Stimulated activated CD8-positive, alpha-beta memory T cell treated with anti-CD3 and anti-CD28 coated beads, Interleukin-15, amount 100 ng/mL, for 24 hours (primary cell): ENCODE measurements around the gene NOX5.
A peak's percentile ranks its signal among the peaks of the same experiment; 100 is the strongest.
"Not testable (repeated sequence)": the region's sequence is repeated elsewhere in the genome, so short reads cannot be mapped to it uniquely, and the experiment has no call there.

Source experiments
- DNase-seq: peaks from one replicate; pipeline ENCODE4 v3.0.0-alpha.2; 2020; ENCODE audit warnings: low read depth

NOX5 gene

DNA sequence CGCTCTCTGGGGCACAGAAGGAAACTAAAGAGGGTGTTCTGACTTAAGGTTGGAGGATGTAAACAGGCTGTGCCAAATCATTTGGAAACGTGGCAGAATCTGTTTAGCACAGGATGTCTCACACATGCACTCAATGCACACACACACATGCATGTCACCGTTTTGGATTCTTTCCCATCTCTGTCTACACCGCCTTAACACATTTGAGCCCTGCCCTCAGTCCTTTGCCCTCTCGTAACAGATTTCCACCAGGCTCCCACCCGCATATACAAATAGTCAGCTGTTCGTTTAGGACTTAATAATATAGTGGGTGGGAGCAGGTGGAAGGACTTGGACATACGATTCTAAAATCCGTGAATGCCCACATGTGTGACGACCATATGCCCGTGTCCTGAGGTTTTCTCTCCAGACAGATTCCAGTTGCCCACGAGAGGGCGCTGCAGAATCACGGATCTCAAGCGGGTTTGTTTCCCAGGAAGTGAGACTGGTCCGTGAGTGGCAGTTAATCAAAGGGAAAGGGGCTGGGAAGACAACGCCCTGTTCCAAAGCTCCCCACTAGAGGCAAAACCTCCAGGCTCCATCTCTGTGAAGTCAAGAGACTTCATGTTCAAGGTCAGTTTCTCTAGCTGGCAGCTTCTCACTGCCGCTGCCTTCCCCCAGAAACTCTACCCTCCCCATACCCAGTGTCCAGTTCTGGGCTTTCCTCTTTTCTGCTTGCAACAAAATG lies 44.5 kb downstream of the NOX5 start:
- peak; percentile 36 for DNase-seq

DNA sequence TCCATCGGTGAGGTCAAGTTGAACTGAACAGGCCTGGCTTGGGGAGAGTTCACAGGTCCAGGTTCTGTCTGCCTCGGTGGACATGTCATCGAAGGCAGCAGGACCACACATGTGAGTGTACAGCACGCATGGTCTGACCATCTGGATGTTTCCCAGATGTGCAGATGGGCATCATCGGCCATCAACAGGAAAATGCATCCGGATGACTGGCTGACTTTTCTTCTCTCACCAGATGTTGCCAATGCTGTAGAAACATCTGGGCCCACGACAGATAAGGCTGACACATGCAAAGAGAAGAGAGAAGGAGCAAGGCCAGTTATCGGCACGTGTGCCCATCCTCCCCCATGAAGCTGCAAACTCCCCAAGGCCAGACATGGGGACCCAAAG lies 45.1 kb downstream of the NOX5 start:
- no peak for DNase-seq

DNA sequence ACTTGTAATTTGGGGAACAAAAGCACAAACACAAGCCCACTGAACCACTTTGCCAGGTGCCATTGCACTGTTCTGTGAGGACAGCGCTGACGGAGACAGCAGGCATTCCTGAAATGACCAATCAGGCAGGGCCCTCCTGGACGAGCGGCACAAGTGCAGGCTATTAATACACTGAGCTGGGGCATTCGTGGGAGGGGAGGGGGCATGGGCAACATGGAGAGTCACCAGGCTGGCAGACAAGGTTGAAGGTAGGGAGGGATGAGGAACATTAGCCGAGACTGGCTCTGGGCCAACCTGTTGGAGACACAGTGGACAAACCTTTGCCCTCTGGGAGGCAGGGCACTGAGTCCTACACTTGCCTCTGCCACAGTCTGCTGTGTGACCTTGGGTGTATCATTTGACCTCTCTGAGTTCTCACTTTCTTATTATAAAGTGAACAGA lies 45.6 kb downstream of the NOX5 start:
- no peak for DNase-seq

DNA sequence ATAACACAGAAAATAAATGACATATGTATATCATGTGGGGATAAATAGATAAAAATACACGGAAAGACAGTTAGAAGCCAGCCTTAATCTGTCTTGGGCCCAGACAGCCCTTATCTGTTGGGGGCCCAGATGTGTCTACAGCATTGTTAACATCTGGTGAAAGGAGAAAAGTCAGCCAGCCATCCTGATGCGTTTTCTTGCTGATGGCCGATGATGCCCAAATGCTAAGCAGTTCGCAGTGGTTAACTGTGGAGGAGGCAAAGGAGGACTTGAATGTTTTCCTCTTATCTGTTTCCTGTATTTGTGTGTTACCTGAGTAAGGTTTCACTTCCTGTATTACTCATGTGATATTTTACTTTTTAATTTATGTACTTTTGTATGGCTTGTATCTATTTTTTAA lies 46.2 kb downstream of the NOX5 start:
- DNase-seq: no peak

DNA sequence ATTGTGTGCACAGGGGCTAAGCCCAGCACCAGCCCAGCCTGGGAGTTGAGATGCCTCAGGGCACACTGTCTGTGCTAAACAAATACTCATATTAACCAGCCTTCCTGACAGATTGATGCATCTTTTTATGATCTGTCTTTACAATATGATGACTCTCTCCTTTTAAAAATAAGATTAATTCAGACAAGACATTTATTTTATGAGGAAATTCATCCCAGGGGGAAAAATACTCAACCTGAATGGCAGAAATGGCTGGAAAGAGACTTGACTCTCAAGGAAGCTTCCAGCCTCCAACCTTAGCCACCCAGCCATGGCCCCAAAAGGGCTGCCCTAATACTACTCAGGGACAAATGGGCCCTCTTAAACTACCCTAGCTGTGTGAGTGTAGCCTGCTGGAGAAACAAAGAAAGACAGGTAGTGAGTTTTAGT lies 46.9 kb downstream of the NOX5 start:
- no peak for DNase-seq

DNA sequence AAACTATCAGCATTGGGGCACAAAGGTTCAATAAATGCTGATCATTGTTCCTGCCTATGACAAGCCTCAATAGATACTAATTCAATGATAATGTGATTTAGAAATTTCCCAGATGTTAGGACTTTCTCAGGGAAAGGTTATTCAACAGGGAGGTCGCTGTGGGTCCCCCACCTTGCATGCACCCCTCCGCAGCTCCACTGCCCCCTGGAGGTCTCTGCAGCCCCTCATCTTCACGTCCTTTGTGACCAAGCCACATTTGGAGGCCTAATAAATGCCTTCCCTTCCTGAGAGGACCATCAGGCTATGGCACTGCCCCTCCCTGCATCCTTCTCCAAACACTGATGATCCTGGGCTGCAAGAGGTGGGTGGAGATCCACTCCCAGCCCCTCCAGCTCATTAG lies 50.2 kb downstream of the NOX5 start:
- no peak for DNase-seq

DNA sequence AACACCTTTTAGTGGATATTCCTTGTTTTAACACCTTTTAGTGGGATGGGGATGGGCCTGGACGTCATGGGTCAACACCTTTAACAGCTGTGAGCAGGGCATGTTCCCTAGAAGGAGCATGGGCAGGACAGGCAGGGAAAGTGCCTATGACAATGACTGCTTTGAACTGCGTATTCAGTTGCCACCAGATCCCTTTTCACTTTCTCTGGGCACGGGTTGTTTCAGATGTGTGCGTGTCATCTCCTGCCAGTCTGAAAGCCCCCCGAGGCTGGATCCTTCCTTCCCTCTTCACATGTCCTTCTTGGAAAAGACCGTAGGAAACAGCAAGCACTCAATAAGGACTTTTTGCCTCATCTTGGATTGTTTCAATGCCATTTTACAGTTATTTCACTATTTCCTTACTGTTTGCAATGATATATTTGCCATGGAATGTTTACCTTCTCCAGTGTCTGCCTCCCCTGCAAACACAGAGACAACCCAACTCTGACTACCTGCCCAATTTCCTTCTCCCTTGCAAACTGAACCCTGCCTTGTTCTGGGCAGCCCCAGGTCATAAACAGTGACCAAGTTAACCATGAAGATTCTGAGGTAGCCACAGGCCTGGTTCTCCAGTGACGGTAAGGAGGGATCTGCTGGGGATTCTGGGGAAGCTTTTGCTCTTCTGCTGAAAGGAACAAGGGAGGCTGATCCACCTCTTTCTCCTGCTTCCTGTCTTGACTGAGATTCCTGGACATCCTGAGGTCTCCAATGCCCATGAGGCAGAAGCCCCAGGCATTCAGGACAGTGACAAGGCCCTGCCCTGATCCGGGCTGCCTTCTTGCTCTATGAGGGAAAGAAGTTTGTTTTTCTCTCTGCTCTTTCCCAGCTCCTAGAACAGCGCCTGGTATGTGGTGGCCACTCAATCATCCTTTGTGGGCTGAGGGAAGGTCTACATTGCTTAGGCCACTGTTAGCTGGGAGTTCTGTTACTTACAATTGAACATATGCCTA lies 51.8 kb downstream of the NOX5 start:
- DNase-seq: no peak

DNA sequence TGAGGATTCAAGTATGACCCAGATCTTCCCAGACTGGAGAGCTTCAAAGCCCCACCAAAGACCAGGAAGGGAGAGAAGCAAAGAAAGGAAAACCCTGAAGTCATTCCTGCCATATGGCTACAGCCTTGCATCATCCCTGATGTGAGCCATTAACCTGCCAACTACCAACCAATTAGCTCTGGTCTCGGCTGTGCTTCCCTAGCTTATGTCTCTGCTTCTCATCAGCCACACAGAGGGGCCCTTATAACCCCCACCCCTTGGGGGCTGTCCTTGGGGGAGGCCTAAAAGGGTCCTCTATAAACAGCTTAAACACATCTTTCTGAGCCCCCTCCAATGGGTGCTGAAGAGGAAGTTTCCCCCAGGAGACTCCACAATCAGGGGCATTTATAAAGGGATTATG lies 52.8 kb downstream of the NOX5 start:
- no peak for DNase-seq

DNA sequence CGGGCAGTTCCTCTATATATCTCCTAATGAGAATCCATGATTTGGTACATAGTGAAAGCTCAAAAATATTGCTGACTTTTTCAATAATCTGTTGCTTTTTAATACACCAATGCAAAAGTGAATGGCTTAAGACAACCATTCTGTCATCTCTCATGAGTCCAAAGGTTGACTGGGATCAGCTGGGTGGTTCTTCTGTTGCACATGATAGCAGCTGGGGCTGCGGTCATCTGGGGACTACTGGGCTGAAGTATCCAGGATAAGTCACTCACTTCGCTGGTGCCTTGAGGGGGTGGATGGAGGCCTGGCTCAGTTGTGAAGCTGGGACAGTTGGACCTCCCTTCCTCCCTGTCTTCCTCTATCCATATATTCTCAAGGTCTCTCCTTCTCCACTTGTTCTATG lies 53.7 kb downstream of the NOX5 start:
- DNase-seq: no peak

DNA sequence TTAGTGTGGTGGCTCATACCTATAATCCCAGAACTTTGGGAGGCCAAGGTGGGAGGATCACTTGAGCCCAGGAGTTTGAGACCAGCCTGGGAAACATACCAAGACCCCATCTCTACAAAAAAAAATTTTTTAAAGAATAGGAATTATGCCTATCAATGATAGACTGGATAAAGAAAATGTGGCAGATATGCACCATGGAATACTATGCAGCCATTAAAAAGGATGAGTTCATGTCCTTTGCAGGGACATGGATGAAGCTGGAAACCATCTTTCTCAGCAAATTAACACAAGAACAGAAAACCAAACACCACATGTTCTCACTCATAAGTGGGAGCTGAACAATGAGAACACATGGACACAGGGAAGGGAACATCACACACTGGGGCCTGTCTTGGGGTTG lies 54.8 kb downstream of the NOX5 start:
- not testable (repeated sequence) for DNase-seq

DNA sequence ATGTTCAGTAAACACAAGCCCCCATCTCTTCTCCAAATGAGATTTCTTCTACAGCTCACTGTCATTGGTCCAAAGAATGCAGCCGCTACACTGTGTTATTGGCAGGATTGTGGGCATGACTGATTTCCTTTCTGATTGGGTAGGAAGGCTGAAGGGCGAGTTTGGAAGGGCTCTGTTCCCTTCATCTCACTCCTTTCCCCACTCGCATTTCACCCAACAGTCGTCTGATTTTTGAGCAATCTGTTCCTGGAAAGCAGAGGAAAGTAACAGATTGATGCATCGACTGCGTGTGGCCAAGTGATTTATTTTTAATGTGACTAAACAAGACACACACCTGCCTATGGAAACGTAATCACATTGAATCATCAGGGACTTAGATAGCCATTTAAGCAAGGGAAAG lies 55.5 kb downstream of the NOX5 start:
- no peak for DNase-seq

DNA sequence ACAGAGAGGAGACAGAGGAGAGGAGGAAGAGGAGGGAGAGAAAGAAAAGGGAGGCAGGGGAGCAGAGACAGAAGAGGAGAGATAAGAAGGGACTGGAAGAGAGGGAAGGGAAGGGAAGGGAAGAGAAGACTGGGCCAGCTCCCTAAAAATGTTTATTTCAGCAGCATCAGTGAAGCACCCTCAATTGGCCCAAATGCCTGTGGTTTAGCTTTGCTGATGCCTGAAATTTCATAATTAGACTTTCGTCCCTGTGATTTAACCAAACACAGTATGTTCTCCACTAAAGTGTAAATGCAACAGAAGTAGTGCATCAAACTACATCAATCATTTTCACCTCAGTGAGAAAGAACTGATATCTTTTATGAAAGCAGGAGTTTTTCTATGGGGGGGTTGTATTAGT lies 55.9 kb downstream of the NOX5 start:
- DNase-seq: no peak

DNA sequence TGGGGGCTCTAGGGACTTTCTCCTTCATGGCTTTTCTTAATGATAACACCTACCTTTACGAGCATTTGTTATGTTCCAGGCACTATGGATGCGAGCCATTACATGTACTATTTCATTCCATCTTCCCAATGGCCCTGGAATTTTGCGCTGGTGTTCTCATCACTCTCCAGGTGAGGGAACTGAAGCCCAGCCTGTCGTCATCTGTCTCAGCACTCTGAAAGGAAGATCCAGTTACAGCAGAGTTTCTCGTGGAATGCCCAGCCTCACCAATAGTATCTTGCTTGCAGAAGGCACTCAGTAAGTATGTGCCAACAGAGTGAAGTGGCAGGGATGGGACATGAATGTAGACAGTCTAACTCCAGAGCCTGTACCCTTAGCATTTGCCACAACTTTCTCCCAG lies 56.8 kb downstream of the NOX5 start:
- DNase-seq: no peak

DNA sequence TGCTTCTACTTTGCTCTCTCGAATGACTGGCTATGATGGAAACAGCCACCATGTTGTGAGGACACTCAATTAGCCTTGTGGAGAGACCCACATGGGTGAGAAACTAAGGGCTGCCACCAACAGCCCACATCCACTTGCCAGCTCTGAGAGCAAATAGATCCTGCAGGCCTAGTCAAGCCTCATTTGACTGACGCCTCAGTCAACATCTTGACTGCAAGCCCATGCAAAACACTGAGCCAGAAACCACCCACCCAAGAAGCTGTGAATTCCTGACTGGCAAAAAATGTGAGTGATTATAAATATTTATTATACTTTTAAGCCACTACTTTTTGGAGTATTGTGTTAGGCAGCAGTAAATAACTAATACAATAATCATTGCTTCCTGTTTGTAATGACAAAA lies 58.4 kb downstream of the NOX5 start:
- DNase-seq: no peak

DNA sequence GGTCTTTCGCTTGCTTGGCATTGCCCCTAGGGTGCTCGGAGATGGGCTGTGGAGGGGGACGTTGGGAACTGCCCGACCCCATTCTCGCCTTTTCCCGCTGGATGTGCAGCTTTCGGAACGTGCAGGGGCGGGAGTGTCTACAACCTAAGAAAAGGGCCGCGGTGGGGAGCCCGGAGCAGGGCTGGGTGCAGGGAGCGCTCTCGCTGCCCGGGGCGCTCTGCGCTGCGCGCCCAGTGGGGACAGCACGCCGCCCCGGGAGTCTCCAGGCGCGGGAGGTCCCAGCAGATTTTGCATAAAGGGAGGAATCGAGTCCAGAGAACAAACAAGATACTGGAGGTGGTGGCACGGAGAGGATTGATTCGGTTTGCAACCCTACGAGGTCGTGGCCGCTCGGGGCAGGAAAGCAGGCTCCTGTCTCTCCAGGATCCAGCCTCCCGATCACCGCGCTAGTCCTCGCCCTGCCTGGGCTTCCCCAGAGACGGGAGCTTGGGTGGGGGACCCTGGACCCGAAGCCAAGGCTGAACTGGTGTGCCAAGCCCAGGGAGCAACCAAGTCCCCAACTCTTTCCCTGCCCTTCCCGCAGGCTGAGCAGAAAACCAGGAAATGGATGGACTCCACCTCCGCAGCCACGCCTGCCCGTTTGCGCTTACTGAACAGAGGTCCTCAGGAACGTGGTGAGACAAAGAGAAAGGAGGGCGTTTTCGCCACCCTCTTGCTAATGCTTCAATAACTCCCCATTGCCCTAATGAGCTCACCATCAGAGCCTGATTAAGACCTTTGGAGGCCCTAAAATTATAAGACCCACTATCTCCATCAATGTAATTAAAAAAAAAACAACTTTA lies 59.7 kb downstream of the NOX5 start:
- DNase-seq: no peak

DNA sequence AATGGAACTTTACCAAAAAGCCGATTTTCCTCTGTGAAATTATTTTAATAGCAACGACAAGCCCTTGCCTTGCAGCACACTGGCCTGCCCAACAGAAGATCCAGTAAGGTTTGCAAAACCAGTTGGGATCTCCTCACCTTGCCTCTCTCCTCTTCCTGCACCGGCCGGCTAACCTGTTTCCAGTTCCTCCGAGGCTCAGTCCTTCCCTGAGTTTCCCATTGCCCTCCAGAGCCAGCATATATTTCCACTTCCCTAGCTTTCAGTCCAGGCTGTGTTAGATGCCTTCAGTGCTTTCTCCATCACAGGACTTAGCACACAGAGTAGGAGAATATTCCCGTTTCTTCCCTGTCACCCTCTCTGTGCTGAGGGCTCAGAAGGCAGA lies 60.3 kb downstream of the NOX5 start:
- no peak for DNase-seq

DNA sequence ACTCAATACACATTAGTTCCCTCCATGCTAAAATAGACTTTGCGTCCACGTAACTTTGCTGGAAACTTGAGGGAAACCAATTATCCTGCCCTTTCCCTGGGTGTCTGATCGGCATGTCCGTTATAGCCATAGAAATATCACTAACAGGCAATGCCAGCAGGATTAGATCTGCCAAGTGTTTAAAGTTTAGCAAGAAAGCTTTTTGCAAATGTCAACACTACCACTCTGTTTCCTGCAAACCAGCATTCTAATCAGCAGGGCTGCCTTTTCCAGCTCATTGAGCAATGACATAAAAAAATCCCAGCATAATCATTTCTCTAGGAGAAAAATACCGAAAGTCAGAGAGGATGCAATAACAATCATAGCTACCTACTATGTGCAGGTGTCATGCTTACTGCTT lies 60.9 kb downstream of the NOX5 start:
- no peak for DNase-seq

DNA sequence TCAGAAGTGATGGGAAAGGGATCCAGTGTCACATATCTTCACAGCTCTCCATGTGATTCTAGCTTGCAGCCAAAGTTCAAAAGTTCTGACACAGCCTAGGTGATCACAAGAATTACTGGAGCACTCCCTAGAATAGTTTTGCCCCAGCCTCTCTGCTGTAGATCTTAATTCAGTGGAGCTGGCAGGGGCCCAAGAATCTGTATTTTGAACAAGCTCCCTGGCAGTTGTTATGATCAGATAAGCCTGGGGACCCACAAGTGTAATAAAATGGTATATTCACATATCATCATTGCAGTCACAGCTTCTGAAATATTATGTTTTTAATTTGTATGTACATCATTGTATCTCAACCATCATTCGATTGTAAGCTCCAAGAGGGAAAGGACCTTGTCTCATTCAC lies 62.3 kb downstream of the NOX5 start:
- no peak for DNase-seq

DNA sequence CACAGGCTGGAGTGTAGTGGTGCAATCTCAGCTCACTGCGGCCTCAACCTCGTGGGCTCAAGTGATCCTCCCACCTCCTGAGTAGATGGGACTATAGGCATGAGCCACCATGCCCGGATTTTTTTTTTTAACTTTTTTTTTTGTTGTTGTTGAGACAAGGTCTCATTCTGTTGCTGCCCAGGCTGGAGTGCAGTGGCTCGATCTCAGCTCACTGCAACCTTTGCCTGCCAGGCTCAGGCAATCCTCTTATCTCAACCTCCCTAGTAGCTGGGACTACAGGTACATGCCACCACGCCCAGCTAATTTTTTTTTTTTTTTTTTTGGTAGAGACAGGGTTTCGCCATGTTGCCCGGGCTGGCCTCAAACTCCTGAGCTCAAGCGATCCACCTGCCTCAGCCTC lies 64.1 kb downstream of the NOX5 start:
- no peak for DNase-seq

DNA sequence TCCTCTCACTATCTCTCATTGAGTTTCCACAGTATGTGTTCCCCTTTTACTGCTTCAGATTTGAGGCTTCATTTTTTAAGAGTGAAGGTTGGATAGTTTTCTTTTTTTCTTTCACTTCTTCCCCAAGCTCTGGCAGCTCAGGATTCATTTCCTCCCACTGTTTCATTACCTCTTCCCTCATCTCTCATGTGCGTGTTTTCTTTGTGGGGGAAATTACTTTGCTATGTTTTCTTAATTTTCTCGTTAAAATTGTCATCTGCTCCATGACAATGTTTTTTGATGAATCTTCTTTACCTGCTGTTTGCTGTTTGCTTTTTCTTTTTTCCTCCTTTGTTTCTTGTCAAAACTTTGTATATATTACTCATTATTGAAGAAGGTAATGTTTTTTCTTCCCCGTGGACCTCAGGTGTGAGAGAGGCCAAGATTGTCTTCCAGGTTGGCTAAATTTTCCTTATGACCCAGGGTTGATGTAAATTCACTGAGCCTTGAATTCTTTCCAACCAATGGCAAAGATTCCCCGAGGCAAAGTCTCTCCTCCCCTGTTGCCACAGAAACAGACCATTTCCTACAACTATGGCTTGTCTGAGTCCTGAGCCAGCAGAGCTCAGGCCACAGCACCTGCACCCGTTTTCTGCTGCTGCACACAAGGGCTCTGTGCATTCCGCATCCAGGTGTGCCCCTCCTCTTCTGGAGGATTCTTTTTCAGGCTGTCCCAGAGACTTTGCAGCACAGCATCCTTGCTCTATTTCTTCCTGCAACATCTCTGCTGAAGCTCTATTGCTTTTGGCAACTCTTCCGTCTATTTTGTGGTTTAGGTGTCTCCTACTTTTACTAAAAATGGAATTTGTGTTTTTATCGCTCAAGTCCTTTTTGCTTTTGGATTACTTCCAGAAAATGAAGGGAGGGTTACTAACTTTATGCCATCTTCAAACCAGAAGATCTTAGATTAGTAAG lies 66.1 kb downstream of the NOX5 start:
- DNase-seq: no peak

DNA sequence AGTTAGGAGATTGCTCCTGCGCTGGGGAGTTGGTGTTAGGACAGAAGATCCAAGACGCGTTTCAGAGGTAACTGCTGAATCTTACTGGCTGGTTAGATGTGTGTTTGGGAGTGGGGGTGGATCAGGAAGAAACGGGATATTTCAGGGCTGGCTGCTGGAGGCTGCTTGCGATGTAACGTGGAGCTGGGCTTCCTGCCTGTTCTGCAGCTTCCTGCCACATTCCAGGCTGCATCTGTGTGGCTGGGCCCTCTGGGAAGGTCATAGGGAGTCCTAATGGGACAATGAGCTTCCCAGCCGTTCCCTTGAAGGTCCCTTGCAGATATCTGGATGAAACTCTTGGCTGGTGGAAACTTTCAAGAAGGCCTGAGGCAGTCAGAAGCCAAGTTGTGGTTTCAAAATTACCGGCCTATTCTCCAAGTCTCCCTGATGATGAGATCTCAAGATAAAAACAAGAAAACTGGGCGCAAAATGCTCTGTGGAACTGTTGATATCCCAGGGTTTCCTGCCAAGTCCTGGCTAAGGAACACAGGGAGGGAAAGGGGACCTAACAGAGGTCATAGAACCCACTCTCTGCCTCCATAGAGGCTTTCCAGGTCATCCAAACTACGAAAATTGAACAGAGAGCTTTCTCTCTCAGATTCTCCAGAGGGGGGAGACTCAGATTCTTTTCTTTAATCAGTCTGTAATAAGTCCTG lies 67.0 kb downstream of the NOX5 start:
- DNase-seq: no peak
